Glomerular visceral epithelial cell (primary cell): ENCODE measurements around the gene PITX1.

ENCODE experiments used
- DNase-seq: peaks from one replicate; pipeline ENCODE4 v3.0.0-alpha.2; 2016; ENCODE audit errors: extremely low spot score

PITX1 gene

DNA sequence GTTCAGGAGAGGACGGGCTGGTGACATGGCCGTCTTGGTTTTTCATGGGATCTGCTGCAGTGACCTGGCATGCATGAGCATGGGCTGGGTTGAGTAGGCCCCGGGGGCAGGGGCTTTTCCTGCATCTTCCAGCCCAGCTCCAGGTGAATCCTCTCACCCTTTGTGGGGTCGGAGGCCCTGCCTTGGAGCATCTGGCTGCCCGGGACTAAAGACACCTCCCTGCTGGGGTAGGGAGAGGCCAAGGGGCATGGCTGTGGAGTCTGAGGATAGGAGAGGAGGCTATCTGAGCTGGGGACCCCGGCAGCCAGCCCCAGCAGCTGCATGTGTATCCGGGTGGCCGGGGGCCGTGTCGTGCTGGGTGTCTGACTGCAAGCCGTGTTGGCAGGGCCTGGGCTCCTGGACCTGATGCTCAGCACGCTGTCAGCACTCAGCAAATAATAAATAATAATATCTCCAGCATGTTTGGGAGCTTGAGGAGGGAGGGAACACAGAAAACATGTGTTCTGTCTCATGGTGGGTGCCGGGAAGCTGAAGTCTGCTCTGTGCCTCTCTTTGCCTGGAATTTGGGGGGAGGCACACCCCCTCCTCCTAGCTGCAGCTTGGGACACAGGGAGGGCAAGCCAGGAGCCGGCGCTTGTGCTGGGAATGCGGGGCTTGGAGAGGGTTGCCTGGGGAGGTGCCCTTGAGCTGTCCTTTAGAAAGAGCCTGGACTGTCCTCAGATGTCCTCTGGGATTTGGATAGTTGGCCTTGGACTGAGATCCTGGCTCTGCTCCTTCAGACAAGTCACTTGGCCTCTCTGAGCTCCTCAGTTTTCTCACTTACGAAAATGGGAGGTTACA lies 28.4 kb upstream of the PITX1 start:
- DNase-seq: no peak

DNA sequence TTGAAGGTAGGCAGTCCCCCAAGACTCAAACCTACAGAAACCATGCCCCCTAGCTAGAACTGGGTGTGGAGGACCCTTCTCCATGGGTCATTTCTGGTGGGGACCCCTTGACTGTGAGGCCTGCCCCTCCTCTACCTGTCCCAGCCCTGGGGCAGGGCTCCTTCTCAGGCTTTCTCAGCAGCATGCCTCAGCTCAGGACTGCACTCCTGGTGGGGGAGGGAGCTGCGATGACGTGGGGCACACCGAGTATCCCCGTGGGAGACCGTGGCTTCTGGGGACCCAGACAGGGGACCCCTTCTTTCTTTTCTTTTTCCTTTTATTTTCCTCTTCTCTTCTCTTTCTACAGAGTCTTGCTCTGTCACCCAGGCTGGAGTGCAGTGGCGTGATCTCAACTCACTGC lies 27.0 kb upstream of the PITX1 start:
- DNase-seq: no peak

GRCh38 chr5:135060021-135060420 lies 26.0 kb upstream of the PITX1 start:
- DNase-seq: no peak

DNA sequence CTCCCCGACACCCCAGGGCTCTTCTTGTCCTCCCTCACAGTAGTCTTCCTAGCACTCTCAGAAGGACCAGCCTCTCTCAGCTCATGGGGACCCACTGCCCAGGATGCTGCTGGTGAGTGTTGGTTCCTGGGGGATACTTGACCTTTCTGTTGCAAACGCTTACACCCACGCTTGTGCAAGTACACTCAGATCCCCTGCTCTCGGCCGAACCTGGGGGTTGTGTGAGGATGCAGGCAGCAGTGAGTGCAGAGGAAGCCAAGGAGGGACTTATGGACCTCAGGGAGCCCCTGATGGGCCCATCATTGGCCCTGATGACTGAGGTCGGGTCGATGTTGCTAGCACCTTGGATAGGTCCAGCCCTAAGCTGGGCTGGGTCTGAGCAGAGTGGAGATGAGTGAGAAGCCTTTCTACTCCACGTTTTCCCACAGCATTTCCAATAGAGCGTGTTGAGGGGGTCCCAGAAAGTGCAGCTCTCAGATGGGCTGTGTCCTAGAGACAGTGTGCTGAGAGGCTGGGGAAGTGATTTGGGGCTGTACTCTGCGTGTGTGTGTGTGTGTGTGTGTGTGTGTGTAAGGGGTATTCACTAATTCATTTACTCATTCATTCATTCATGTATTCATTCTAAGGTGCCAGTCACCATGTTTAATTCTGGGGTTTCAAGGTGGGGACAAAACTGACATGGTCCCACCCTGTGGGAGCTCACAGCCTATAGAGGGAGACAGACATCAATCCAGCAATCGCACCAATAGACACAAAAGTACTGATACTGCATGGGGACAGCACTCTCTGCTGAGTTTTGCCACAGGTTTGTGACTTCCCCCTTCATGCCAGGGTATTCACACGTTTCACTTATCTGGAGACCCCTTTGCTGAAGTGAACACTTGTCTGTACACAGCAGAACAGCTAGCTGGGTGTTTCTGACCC lies 25.2 kb upstream of the PITX1 start:
- no peak for DNase-seq

GRCh38 chr5:135058331-135058732 lies 24.3 kb upstream of the PITX1 start:
- DNase-seq: no peak

DNA sequence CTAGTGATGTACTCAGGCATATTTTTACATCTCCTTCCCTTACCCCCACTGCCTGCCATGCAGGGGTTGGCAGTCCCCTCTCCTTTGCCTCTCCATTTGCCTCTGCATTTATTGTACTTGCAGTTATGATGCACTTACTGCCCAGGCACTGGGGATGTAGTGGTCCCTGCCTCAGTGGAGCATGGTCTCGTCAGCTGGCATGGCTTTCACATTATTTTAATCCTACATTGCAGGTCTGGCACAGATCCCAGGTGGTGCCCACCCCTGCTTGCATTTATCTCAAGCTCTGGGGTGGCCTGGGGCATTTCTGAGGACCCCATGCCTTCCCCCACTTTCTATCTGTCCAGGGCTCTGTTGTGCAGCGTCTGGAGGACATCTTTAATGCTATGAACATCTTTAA lies 23.2 kb upstream of the PITX1 start:
- DNase-seq: no peak

DNA sequence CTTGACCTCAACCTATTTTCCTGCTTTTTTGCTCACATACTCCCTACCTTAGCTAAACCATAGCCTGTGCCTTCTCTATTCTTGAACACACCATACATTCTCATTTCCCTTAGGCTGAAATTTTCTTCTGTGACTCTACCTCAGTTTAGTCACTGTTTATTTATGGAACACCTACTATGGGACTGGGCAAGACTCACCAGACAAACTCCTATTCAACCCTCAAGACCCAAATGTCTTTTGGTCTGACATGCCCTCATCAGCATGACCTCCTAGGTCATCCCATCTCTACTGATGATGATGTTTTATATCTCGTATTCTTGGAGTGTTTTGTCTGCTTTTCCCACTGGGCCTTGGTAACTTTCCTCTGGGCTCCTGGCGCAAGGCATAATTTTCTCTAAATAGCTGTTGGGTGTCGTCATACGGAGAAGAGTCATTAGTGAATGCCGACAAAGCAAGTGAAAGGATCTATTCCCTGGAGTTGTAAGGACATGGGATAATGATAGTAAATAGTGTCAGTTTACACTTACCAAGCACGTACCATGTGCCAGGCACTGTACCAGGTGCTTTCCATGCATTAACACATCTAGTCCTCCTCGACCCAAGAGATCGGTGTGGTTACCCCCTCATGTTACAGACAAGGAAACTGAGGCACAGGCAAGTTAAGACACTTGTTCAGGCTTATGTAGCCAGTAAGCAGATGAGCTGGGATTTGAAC lies 22.4 kb upstream of the PITX1 start:
- no peak for DNase-seq

- no peak for DNase-seq
These were observed 21.4 kb upstream of the PITX1 start for GRCh38 chr5:135055396-135055795.

DNA sequence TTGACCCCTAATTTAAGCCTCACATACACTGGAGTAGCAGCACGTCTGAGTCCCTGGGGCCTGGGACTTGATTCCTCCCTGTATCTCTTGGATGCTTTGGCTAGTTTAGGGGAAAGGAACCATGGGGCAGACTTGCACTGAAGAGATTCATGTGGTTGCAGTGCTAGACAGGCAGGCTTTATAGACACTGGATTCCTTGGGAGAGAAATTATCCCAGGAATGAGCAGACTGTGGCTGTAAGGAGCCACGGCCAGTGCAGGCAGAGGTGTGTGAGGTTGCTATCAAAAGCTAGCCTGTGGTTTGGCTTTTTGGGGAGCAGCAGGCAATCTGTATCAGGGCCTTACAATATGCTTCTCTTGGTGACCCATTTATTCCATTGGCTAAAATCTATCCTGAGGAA lies 20.5 kb upstream of the PITX1 start:
- no peak for DNase-seq

DNA sequence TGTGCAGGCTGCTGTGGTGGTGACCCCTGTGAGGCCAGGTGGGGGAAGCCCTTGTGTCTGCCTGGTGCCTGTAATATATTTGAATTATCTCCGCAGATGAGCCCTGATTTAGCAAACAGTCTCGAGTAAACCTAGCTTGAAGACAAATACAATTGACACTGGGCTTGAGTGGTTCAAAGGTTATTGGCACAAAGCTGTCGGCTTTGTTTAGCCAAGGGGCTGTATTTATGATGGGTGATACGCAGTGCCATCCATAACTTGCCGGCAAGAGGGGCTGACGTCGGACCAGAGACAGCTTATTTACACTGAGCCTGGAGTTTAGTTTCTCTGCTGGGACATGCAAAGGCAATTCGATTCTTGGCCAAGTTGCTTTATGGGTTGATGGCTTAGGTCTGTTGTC lies 20.0 kb upstream of the PITX1 start:
- no peak for DNase-seq

DNA sequence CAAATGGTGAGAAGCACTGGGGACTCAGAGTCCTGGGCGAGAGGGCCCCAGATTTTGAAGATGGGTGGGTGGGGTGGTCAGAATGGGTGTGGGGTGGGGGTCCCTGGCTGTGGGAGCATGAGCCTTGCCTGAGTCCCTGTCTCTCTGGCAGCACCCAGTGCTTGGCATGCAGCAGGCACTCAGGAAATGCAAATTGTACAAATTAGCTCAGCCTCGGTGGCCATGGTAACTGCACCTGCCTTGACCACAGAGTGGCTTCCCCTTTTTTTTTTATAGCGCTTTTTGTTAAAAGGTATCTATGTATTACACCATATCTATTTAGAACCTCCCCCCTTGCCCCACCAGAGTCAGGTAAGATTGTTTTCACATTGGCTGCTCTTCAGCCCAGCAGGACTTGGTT lies 19.2 kb upstream of the PITX1 start:
- DNase-seq: no peak

GRCh38 chr5:135052511-135053145 lies 18.6 kb upstream of the PITX1 start:
- no peak for DNase-seq

DNA sequence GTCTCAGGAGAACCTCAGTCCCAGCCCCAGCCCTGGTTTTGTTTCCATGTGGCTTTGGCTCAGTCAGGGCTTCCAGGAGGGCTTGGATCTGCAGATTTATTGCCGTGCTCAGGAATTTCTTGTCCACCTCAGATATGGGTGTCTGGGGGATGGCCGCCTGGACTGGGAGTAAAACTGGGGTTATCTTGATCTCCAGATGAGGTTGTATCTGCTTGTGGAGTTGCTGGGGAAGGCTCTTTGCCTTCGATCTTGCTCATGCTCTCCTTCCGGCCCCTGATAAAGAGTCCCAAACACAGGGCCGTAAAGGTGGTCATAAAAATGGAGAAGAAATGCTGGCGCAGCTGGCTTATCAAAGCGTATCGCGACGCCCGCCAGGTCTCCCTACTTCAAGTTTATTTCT lies 17.8 kb upstream of the PITX1 start:
- DNase-seq: no peak

- DNase-seq: no peak
These were observed 17.4 kb upstream of the PITX1 start for GRCh38 chr5:135051399-135051798.

- no peak for DNase-seq
These were observed 16.3 kb upstream of the PITX1 start for GRCh38 chr5:135050244-135050767.

DNA sequence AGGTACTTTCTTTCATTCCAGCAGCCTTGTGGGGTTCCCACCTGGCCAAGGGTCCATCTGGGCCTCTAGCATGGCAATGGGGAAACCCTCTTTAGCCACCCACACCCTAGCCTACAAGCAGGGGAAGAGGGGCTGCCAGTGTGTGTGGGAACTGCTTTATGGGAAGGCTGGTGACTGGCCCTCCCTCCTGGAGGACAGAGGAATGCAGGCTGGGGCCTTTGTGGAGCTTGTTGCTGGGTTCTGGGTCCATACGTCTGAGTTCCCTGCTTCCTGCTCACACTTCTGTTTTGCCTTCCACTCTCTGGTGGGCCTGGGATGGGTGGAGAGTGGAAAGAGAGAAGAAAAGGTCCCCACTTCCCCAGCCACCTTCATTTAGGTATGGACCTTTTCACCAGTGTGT lies 14.9 kb upstream of the PITX1 start:
- DNase-seq: no peak

DNA sequence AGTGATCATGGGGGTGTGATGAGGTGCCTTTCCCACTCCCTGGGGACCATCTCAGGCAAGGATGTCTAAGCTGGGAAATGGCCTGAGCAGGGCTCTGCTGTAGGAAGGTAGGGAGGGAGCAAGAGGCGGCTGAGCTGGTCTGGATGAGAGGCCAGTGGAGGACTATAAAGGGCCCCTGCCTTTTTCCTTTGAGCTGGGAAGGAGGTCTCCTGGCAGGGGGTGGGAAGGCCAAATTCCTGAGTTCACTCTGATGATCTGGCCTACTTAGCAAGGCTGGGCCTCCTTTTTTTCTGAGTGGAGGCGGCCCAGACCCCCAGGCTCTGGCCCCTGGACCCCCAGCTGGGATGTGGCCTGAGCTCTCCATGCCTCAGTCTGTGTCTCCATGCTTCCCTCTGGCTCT lies 14.3 kb upstream of the PITX1 start:
- no peak for DNase-seq

- no peak for DNase-seq
These were observed 13.3 kb upstream of the PITX1 start for GRCh38 chr5:135047347-135047695.

DNA sequence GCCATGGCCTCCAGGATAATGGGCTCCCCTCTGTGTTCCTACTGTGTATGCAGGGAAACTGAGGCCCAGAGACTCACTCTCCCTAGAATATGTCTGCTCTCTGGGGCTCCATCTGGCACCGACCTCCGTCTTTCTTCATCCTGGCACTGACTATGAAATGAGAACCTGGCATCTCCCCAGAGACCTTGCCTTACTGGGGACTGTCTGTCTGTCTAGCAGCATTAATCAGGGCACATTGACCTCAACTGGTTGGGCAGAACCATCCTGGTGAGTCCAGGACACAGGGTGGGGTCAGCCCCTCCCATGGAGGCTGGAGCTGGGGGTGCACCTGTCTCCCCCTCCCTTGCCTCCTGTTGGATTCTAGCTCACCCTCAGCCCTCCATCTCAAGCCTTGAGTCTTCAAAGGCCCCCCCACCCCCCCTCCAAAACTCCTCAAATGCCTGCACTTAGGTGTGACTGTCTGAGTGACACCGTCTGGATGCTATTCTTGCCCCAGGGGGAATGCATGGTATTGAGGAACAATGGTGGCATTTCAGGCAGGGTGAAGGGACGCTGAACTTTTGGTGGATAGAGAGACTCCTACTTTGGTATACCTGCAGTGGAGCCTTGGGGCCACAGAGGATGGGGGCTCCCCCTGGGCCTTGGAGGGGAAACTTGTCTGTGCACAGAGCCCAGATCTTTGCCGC lies 12.8 kb upstream of the PITX1 start:
- no peak for DNase-seq

DNA sequence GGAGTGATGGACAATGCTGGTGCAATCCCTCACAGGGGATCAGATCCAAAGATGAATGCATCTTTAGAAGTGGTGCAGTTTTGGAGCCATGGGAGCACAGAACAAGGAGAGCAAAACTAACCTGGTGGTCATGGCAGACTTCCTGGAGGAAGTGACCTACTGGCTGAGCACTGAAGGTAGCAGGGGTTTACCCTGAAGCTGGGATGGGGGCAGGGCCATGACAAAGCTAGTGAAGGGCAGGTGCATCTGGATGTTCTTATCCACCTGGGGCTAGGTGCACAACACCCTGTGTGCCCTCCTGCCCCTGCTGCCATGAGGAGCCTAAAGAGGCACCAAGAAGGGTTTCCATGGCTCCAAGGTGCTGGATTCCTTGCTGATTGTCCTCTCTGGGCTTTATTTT lies 11.5 kb upstream of the PITX1 start:
- no peak for DNase-seq

DNA sequence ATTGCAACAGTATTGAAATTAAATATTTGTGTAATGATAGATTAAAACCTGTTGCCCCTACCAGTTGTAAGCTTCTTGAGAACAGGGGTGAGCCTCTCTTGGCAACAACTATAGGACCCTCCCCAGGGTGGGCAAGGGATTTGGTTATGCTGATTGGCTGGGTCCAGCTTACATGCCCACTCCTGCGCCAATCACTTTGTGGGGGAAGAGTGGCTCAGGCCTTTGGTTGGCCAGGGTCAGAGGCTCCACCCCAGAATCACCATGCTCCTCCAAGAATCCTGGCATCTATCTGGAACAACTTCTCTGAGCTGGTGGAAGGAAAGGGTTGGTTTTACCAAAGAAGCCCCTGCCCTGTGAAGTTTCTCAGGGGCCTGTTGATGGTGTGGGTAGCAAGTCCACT lies 8.6 kb upstream of the PITX1 start:
- no peak for DNase-seq
